C1 segment of cervical spinal cord (tissue), 14 donors: ENCODE measurements around the gene MOV10.
A peak's percentile ranks its signal among the peaks of the same experiment; 100 is the strongest.
"Not testable (repeated sequence)": the region's sequence is repeated elsewhere in the genome, so short reads cannot be mapped to it uniquely, and the experiment has no call there.

Source experiments
- DNase-seq, 14 donors: peaks; one replicate each; lab custom pipeline; 2025; lab: John Stamatoyannopoulos, UW

MOV10 gene

GRCh38 chr1:112712191-112712590, 37.7 kb downstream of the MOV10 start:
- no peak for DNase-seq

GRCh38 chr1:112712701-112713128, 38.3 kb downstream of the MOV10 start:
- DNase-seq, result no peak

- peak in 3 of 14 donors; percentile 32 to 48 (median 42) for DNase-seq
Measured at GRCh38 chr1:112713466-112714312, 39.2 kb downstream of the MOV10 start.

GRCh38 chr1:112714313-112715263, 40.1 kb downstream of the MOV10 start:
- DNase-seq, result peak in 5 of 14 donors; percentile 21 to 48 (median 40)

GRCh38 chr1:112715264-112716053, 41.0 kb downstream of the MOV10 start, which contains the start of gene PPM1J:
Gene PPM1J (minus strand): TSS chr1:112715332. CDS start chr1:112715301, 31 bp downstream.
- peak; percentile 22 to 90 (median 74) for DNase-seq

GRCh38 chr1:112716133-112716720, 41.8 kb downstream of the MOV10 start:
- DNase-seq, result peak in 13 of 14 donors; percentile 21 to 85 (median 77)

GRCh38 chr1:112717263-112717873, 42.9 kb downstream of the MOV10 start:
- no peak for DNase-seq

- DNase-seq, result peak in 12 of 14 donors; percentile 31 to 83 (median 54)
Measured at GRCh38 chr1:112718691-112719418, 44.4 kb downstream of the MOV10 start.

- no peak for DNase-seq
Measured at GRCh38 chr1:112719706-112720105, 45.2 kb downstream of the MOV10 start.

- DNase-seq, result no peak
Measured at GRCh38 chr1:112720800-112721199, 46.3 kb downstream of the MOV10 start.

- not testable (repeated sequence) for DNase-seq
Measured at GRCh38 chr1:112721294-112721693, 46.8 kb downstream of the MOV10 start.

- DNase-seq, result peak in 1 of 14 donors; percentile 51
Measured at GRCh38 chr1:112721966-112722524, 47.6 kb downstream of the MOV10 start.

- peak in 1 of 14 donors; percentile 64 for DNase-seq
Measured at GRCh38 chr1:112722601-112723510, 48.4 kb downstream of the MOV10 start.

- DNase-seq, result no peak
Measured at GRCh38 chr1:112723511-112723839, 49.0 kb downstream of the MOV10 start.

GRCh38 chr1:112724240-112724639, 49.8 kb downstream of the MOV10 start:
- DNase-seq, result not testable (repeated sequence)

GRCh38 chr1:112727716-112728115, 53.3 kb downstream of the MOV10 start:
- no peak for DNase-seq

- not testable (repeated sequence) for DNase-seq
Measured at GRCh38 chr1:112728306-112728971, 54.0 kb downstream of the MOV10 start.

GRCh38 chr1:112729011-112729410, 54.6 kb downstream of the MOV10 start:
- not testable (repeated sequence) for DNase-seq
